K562 (cell line): ENCODE data around the gene CBX8. TPM values are rescaled to one million over a fixed set of nuclear protein-coding genes. Genes with fewer than 3 reads are reported as not detected.

ENCODE experiments used
- ASH1L ChIP-seq: fragments of 450-650 bp; IDR thresholded peaks from 2 replicates; pipeline ENCODE4 v1.6.1; 2018; ENCODE audit warnings: borderline replicate concordance, mild to moderate bottlenecking, low read depth; ENCODE audit not compliant: partially characterized antibody
- BHLHE40 ChIP-seq: IDR thresholded peaks from 2 replicates; pipeline ENCODE4 v1.6.1; 2011; ENCODE audit warnings: low read length, improper control_type of control experiment
- CTCF ChIP-seq, 3 experiments: IDR thresholded peaks in 2 of 3; conservative IDR thresholded peaks in 1 of 3; 2 replicates each; pipeline ENCODE4 v1.5.1; 2011 to 2012; ENCODE audit warnings: low read length in 3 of 3, mild to moderate bottlenecking in 3 of 3, control low read depth in 2 of 3, improper control_type of control experiment in 1 of 3, inconsistent platforms in 1 of 3, low read depth in 1 of 3, mixed read lengths in 1 of 3, moderate library complexity in 1 of 3; ENCODE audit not compliant: insufficient read depth in 2 of 3
- FOS ChIP-seq: IDR thresholded peaks from 3 replicates; pipeline ENCODE4 v1.6.1; 2011; ENCODE audit not compliant: insufficient read length; ENCODE audit errors: extremely low read depth
- NEUROD1 ChIP-seq: fragments of 150-350 bp; IDR thresholded peaks from 2 replicates; pipeline ENCODE4 v1.6.1; 2014; ENCODE audit warnings: borderline replicate concordance, low read length, low read depth; ENCODE audit not compliant: partially characterized antibody
- NFYB ChIP-seq: IDR thresholded peaks from 2 replicates; pipeline ENCODE4 v1.6.1; 2011; ENCODE audit warnings: mild to moderate bottlenecking, moderate library complexity; ENCODE audit not compliant: insufficient read length; ENCODE audit errors: extremely low read depth
- SMAD4 ChIP-seq: fragments of 250-450 bp; sonication (Bioruptor Pico); conservative IDR thresholded peaks from 2 replicates; pipeline ENCODE4 v1.8.0; 2021; ENCODE audit warnings: inconsistent platforms, mild to moderate bottlenecking, moderate library complexity
- TAF1 ChIP-seq: IDR thresholded peaks from 2 replicates; pipeline ENCODE4 v1.6.1; 2011; ENCODE audit warnings: mild to moderate bottlenecking, low read length, moderate library complexity; ENCODE audit not compliant: insufficient read depth, control insufficient read depth, severe bottlenecking; ENCODE audit errors: extremely low read depth
- TEAD1 ChIP-seq, 2 experiments: fragments of 450-650 bp in 1 of 2; sonication (generic) in 1 of 2; formaldehyde crosslinking; IDR thresholded peaks; 2 replicates each; pipeline versions ENCODE4 v1.4.0 to v1.8.0; 2020 to 2022; ENCODE audit warnings: mild to moderate bottlenecking in 2 of 2, missing genetic modification reagents in 1 of 2
- WHSC1 ChIP-seq: IDR thresholded peaks from one replicate; pipeline ENCODE4 v1.6.1; 2012; ENCODE audit warnings: low read length, control low read depth, inconsistent platforms
- ZBTB1 ChIP-seq: sonication (generic); formaldehyde crosslinking; IDR thresholded peaks from 2 replicates; pipeline ENCODE4 v1.8.1; 2023; ENCODE audit warnings: missing genetic modification reagents, low read depth, mild to moderate bottlenecking, borderline replicate concordance
- ZBTB40 ChIP-seq, 2 experiments: fragments of 450-650 bp in 1 of 2; sonication (generic) in 1 of 2; formaldehyde crosslinking in 1 of 2; IDR thresholded peaks; 2 replicates each; pipeline versions ENCODE4 v1.7.1 to v1.9.0; 2016 to 2022; ENCODE audit warnings: inconsistent platforms in 1 of 2, mild to moderate bottlenecking in 1 of 2, missing genetic modification reagents in 1 of 2
- ZKSCAN1 ChIP-seq: fragments of 150-350 bp; IDR thresholded peaks from 2 replicates; pipeline ENCODE4 v1.6.1; 2016; ENCODE audit warnings: low read depth, low read length
- polyA plus RNA-seq, 8 experiments: library from polyadenylated mRNA; depleted of rRNA in 4 of 8; stranded (reverse) in 5 of 8; unstranded in 3 of 8; fragments of >200 nt; fragmentation: Nextera tagmentation in 2 of 8; fragmentation: Illumina TruSeq in 1 of 8; extraction: Ambion mirVana in 2 of 8; extraction: Trizol in 1 of 8; gene quantifications; 2 replicates each; pipeline versions ENCODE4 v1.2.1 to v1.2.3, GENCODE V29; 2011 to 2014; ENCODE audit warnings: inconsistent platforms in 1 of 8, missing spikeins in 1 of 8
- total RNA-seq, 7 experiments: library from RNA; depleted of rRNA in 6 of 7; stranded (reverse); fragments of >200 nt in 6 of 7; fragmentation: Illumina TruSeq in 2 of 7; extraction: Trizol in 2 of 7; gene quantifications; 2 replicates each; pipeline versions ENCODE4 v1.2.1 to v1.2.3, GENCODE V29; 2011 to 2021; ENCODE audit warnings: low replicate concordance in 1 of 7
- TF ChIP-seq, protein P1 (sequence below): fragments of 450-650 bp; IDR thresholded peaks from 2 replicates; pipeline ENCODE4 v1.6.1; 2016

Gene CBX8
- total and polyA plus RNA-seq, 9 of the 15 experiments (the other 6 are each of a cell fraction or from before 2014, with no cell fraction given): 0.08 to 11.9 (median 2.6) TPM

- peak; percentile 88 for TF ChIP-seq ZBTB40 (IDR thresholded peaks at IDR 0.05)
- TF ChIP-seq ZBTB40 (CRISPR knock-in tag; IDR thresholded peaks at IDR 0.05): no peak
- TF ChIP-seq FOS: peak; percentile 88
- peak; percentile 54; the same call in 1 of the 2 replicates for TF ChIP-seq SMAD4
- TF ChIP-seq, protein P1, sequence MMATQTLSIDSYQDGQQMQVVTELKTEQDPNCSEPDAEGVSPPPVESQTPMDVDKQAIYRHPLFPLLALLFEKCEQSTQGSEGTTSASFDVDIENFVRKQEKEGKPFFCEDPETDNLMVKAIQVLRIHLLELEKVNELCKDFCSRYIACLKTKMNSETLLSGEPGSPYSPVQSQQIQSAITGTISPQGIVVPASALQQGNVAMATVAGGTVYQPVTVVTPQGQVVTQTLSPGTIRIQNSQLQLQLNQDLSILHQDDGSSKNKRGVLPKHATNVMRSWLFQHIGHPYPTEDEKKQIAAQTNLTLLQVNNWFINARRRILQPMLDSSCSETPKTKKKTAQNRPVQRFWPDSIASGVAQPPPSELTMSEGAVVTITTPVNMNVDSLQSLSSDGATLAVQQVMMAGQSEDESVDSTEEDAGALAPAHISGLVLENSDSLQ: peak; percentile 98
- TF ChIP-seq CTCF (IDR thresholded peaks at IDR 0.05 in 2 of 3, conservative IDR thresholded peaks at IDR 0.05 in 1 of 3; ENCODE audit: insufficient read depth in 2 of 3, low read depth in 1 of 3, low read length in 3 of 3): peak in 1 of 3 experiments; percentile 18; a peak in 2 of 6 replicates
- peak; percentile 95 for TF ChIP-seq NFYB
- peak; percentile 32 for TF ChIP-seq BHLHE40
- peak; percentile 94 for TF ChIP-seq NEUROD1
- no peak for TF ChIP-seq WHSC1
- TF ChIP-seq ZBTB1: no peak
- TF ChIP-seq TAF1: peak; percentile 21
- peak; percentile 73 for TF ChIP-seq ASH1L
- 0 out of 2 replicates have a peak, but pooled peaks have one; percentile 2 for TF ChIP-seq ZKSCAN1
- peak; percentile 48 to 75; a peak in 2 of 4 replicates for TF ChIP-seq TEAD1 (CRISPR knock-in tag; IDR thresholded peaks at IDR 0.05)
These were observed at the start of gene CBX8 (continued) for GRCh38 chr17:79796763-79797491.
